ENCODE data around the gene PFKFB3.
"Not testable (repeated sequence)": the region's sequence is repeated elsewhere in the genome, so short reads cannot be mapped to it uniquely, and the experiment has no call there.

Gene PFKFB3

DNA sequence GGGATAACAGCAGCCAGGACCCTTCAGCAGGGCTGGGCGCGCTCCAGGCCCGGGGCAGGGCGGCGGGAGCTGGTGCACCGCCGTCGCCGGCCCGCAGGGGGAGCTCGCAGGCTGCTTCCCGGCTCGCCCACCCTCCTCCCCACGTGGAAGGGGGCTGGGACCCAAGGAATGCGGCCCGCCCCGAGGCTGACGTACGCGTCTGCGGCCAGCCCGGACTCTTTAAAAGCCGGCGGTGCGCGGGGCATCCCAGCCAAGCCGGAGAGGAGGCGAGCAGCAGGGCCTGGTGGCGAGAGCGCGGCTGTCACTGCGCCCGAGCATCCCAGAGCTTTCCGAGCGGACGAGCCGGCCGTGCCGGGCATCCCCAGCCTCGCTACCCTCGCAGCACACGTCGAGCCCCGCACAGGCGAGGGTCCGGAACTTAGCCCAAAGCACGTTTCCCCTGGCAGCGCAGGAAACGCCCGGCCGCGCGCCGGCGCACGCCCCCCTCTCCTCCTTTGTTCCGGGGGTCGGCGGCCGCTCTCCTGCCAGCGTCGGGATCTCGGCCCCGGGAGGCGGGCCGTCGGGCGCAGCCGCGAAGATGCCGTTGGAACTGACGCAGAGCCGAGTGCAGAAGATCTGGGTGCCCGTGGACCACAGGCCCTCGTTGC lies at the start of gene PFKFB3:
TSS of gene PFKFB3 (plus strand) at position 249 of the 647 bp plus-strand sequence. CDS start at position 578, 329 bp downstream.
- ATAC-seq (replicated peaks) (peak; percentile 88 to 90), DNase-seq (peak; percentile 93)
- Mint-ChIP-seq H3K4me1 (peaks cover 21 to 47% of the 10 kb centered on the region in 2 donors), H3K9me3 (no peaks in the 10 kb centered on the region), H3K27me3 (no peaks in the 10 kb centered on the region), H3K36me3 (peaks cover 0 to 14% of the 10 kb centered on the region in 2 donors), H3K4me3 (peak within 1 kb of the TSS; percentile 92 to 93), H3K27ac (peak within 1 kb of the TSS; percentile 86)

DNA sequence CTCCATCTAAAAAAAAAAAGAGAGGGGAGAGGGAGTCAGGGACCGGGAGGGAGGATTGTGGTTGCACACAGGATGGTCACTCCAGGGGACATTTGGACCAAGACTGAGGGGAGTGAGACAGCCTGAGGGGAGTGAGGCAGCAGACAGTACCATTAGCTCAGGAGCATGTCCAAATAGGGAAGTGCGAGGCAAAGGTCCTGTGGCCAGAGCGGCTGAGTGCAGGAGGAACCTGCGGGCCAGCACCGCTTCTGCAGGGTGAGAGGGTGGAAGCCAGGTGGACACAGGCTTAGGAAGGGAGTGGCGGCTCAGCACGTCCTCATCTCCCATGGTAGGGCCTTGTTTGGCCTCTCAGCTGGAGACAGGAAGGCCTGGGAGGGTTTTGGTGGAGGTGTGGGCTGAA lies 48.9 kb upstream of the PFKFB3 start:
- DNase-seq (no peak), ATAC-seq (replicated peaks) (no peak)
- Mint-ChIP-seq H3K36me3 (peaks cover 19 to 23% of the 10 kb centered on the region in 2 donors), H3K27me3 (no peaks in the 10 kb centered on the region), H3K4me1 (peaks cover 26 to 46% of the 10 kb centered on the region in 2 donors), H3K27ac (no peak overlapping the region), H3K4me3 (no peak overlapping the region), H3K9me3 (no peaks in the 10 kb centered on the region)

DNA sequence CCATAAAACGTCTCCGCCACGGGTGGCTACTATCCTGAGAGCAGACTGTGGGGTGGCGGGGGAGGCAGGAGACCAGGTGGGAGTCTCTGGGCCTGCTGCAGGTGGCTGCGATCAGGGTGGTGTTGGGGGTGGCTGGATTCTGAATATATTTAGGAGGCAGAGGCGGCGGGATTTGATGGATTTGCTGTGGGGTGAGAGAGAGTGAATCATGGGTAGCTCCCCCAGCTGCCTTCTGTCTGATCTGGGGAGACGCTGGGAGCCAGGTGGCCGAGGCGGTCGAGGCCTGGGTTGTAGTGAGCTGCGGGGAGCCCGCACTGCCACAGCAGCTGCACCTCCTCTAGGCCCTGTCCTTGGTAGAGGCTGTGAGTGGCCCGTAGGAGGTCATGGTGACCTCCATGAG lies 48.2 kb upstream of the PFKFB3 start:
- H3K9me3 Mint-ChIP-seq, result no peaks in the 10 kb centered on the region
- H3K4me1 Mint-ChIP-seq, result peaks cover 23 to 41% of the 10 kb centered on the region in 2 donors
- DNase-seq, result no peak
- peaks cover 11 to 19% of the 10 kb centered on the region in 2 donors for H3K36me3 Mint-ChIP-seq
- H3K4me3 Mint-ChIP-seq, result no peak overlapping the region
- no peaks in the 10 kb centered on the region for H3K27me3 Mint-ChIP-seq
- peak overlapping the region; percentile 67 for H3K27ac Mint-ChIP-seq
- no peak for ATAC-seq (replicated peaks)

DNA sequence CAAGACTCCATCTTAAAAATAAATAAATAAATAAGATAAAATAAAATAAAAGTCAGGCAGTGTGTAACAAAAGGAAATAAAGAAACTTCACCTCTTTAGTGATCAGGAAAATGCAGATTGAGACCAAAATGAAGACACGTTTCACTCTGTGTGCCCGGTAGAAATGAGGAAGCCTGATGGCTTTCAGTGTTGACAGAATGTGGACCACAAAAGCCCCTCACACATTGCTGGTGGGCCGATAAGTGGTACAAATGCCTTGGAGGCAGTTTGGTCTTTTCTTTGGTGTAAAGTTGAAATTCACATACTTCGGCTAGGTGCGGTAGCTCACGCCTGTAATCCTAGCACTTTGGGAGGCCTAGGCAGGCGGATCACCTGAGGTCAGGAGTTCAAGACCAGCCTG lies 44.5 kb upstream of the PFKFB3 start:
- no peaks in the 10 kb centered on the region for H3K9me3 Mint-ChIP-seq
- peaks cover 9 to 11% of the 10 kb centered on the region in 2 donors for H3K36me3 Mint-ChIP-seq
- DNase-seq (no peak), ATAC-seq (replicated peaks) (no peak)
- no peaks in the 10 kb centered on the region for H3K27me3 Mint-ChIP-seq
- peaks cover 10 to 16% of the 10 kb centered on the region in 2 donors for H3K4me1 Mint-ChIP-seq
- H3K4me3 Mint-ChIP-seq, result no peak overlapping the region
- H3K27ac Mint-ChIP-seq, result no peak overlapping the region

DNA sequence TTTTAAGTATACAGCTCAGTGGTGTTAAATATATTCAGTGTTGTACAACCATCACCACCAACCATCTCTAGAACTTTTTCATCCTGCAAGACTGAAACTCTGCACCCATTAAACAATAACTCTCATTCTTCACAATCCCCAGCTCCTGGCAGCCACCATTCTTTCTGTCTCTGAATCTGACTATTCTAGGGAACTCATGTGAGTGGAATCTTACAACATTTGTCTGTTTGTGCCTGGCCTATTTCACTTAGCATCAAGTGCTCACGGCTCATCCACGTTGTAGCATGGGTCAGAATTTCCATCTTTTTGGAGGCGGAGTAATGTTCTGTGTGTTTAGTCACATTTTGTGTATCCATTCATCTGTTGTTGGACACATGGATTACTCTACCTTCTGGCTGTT lies 40.8 kb upstream of the PFKFB3 start:
- no peak overlapping the region for H3K4me3 Mint-ChIP-seq
- no peak overlapping the region for H3K27ac Mint-ChIP-seq
- no peaks in the 10 kb centered on the region for H3K27me3 Mint-ChIP-seq
- DNase-seq, result no peak
- ATAC-seq (replicated peaks), result no peak
- peaks cover 6 to 22% of the 10 kb centered on the region in 2 donors for H3K36me3 Mint-ChIP-seq
- no peaks in the 10 kb centered on the region for H3K9me3 Mint-ChIP-seq
- peaks cover 15 to 32% of the 10 kb centered on the region in 2 donors for H3K4me1 Mint-ChIP-seq

DNA sequence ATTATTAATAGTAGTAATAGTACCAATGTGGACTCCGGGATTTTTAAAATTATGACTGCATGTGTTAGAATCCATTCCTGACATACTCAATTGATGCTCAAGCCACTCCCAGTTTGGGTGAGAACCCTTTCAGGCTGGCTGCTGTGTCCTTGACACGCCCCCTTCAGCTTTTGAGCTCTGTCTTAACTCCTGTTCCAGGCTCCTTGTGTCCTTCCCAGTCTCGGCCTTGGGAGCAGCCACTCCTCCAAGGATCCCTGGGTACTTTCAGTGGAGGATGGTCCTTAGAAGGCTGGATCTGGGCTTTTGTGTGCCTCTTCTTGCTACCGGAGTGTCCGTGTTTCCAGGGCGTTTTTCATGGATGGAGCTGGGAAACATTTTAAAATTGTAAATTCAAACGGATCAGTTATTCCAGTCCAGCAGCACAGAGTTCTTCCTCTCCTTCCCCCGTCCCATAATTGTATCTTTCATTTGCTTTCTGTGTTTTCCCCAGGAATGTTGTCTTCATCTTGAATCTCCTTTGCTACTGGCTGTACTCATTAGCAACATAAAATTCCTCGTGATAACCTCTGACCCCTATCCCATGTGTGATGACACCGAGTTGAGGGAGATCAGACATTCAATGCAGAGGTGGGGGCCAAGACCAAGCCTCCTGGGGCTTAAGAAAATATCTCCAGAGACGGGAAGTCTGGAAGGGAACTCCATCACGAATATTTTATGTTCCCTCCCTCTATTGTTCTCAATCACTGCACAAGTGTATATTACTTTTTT lies 40.0 kb upstream of the PFKFB3 start:
- peaks cover 16 to 41% of the 10 kb centered on the region in 2 donors for H3K4me1 Mint-ChIP-seq
- no peaks in the 10 kb centered on the region for H3K9me3 Mint-ChIP-seq
- no peak for ATAC-seq (replicated peaks)
- peak overlapping the region; percentile 63 to 99 for H3K4me3 Mint-ChIP-seq
- peak overlapping the region; percentile 70 for H3K27ac Mint-ChIP-seq
- no peak for DNase-seq
- H3K27me3 Mint-ChIP-seq, result no peaks in the 10 kb centered on the region
- H3K36me3 Mint-ChIP-seq, result peaks cover 11 to 30% of the 10 kb centered on the region in 2 donors

DNA sequence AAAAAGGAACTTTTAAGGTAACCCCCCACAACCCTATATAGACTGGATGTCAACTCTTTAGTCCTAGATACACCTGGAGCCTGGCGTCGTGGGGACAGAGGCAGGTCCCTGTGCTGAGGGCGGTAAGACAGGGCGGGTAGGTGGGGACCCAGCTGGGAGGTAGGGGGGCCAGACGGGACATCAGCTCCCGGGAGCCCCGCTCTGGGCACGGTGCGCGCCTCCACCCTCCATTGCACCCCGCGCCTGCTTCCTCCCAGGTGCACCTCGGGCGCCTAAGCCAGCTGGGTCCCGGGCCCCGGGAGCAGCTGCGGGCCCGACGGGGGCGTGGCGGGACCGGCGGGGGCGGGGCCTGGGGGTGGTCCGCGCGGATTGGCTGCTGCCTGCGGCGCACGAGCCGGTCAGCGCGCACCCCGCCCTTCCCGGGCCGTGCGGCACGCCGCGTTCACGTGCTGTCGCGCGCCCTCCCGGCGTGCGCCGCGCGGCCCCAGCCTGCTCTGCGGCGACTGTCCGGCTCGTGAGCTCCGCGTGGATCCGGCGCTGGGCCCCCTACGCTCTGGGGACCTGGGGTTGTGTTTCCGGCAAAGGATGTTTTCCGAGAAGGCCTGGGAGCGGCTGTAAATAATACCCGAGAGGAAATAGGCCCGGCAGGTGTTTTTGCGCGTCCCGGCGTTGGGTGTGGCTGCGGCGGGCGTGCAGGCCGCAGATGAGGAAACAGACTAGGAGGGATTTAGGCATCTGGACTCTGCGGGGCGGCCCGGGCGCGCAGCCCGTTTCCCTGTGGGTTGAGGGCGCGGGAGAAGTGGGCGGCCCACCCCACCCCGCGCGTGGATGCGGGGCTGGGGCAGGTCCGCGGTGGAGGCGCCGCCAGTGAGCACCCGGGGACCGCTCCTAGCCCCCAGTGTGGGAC lies 39.1 kb upstream of the PFKFB3 start:
- H3K4me3 Mint-ChIP-seq, result peak overlapping the region; percentile 90 to 99
- H3K27me3 Mint-ChIP-seq, result no peaks in the 10 kb centered on the region
- H3K36me3 Mint-ChIP-seq, result peaks cover 11 to 32% of the 10 kb centered on the region in 2 donors
- DNase-seq (peak; percentile 90), ATAC-seq (replicated peaks) (peak; percentile 97 to 98)
- H3K4me1 Mint-ChIP-seq, result peaks cover 19 to 46% of the 10 kb centered on the region in 2 donors
- H3K9me3 Mint-ChIP-seq, result no peaks in the 10 kb centered on the region
- peak overlapping the region; percentile 93 for H3K27ac Mint-ChIP-seq

DNA sequence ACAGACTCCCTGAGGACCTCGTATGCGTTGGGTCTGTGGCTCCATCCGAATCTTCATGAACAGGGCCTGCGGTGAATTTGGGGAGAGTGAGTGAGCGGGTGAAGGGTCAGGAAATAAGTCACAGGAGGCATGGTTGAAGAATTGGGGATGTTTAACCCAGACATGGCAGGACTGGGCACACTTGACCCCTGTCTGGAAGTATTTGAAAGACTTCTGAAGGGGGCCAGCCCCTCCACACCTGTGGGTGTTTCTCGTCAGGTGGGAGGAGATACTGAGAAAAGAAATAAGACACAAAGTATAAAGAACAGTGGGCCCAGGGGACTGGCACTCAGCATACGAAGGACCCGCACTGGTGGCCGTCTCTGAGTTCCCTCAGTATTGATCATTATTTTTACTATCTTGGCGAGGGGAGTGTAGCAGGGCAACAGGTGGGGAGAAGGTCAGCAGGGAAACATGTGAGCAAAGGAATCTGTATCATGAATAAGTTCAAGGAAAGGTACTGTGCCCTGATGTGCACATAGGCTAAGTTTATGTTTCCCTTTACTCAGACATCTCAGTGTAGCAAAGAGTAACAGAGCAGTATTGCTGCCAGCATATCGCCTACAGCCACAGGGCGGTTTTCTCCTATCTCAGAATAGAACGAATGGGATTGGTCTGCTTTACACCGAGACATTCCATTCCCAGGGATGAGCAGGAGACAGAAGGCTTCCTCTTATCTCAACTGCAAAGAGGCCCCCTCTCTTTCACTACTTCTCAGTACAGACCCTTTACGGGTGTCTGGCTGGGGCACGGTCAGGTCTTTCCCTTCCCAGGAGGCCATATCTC lies 38.2 kb upstream of the PFKFB3 start:
- peak overlapping the region; percentile 90 to 99 for H3K4me3 Mint-ChIP-seq

DNA sequence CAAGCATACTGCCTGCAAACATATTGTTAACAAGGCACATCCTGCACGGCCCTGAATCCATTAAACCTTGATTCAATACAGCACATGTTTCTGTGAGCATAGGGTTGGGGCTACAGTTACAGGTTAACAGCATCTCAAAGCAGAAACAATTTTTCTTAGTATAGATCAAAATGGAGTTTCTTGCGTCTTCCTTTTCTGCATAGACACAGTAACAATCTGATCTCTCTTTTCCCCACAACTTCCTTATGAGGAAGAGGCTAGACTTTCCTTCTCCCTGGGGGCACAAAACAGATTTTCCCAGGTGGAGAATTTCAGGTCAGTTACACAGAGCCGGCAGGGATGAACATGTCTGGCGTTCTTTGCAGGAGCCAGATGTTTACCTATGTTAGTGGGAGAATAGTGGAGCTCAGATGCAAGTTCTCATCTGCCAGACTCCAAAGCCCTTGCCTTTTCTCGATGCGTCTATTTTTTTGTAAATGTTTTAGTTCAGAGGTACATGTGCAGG lies 37.5 kb upstream of the PFKFB3 start:
- H3K9me3 Mint-ChIP-seq, result no peaks in the 10 kb centered on the region
- peaks cover 11 to 33% of the 10 kb centered on the region in 2 donors for H3K36me3 Mint-ChIP-seq
- no peak overlapping the region for H3K27ac Mint-ChIP-seq
- no peaks in the 10 kb centered on the region for H3K27me3 Mint-ChIP-seq
- H3K4me1 Mint-ChIP-seq, result peaks cover 27 to 63% of the 10 kb centered on the region in 2 donors
- ATAC-seq (replicated peaks) (no peak), DNase-seq (no peak)
- H3K4me3 Mint-ChIP-seq, result peak overlapping the region; percentile 90 to 99

More for the DNA sequence above, 38.2 kb upstream of the PFKFB3 start:
- ATAC-seq (replicated peaks), result peak in 1 of 2 donors; percentile 26
- DNase-seq, result no peak
- Mint-ChIP-seq H3K9me3 (no peaks in the 10 kb centered on the region), H3K27ac (peak overlapping the region; percentile 93), H3K4me1 (peaks cover 23 to 55% of the 10 kb centered on the region in 2 donors), H3K27me3 (no peaks in the 10 kb centered on the region), H3K36me3 (peaks cover 11 to 32% of the 10 kb centered on the region in 2 donors)

DNA sequence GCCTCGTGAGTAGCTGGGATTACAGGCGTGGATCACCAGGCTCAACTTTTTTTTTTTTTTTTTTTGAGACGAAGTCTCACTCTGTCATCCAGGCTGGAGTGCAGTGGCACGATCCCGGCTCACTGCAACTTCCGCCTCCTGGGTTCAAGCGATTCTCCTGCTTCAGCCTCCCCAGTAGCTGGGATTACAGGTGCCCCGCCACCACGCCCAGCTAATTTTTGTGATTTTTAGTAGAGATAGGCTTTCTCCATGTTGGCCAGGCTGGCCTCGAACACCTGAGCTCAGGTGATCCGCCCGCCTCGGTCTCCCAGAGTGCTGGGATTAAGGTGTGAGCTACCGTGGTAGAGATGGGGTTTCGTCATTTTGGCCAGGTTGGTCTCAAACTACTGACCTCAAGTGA lies 36.8 kb upstream of the PFKFB3 start:
- peaks cover 11 to 37% of the 10 kb centered on the region in 2 donors for H3K36me3 Mint-ChIP-seq
- peak overlapping the region; percentile 51 for H3K27ac Mint-ChIP-seq
- not testable (repeated sequence) for H3K4me3 Mint-ChIP-seq; H3K9me3 Mint-ChIP-seq; ATAC-seq (replicated peaks); DNase-seq; H3K27me3 Mint-ChIP-seq
- peaks cover 30 to 68% of the 10 kb centered on the region in 2 donors for H3K4me1 Mint-ChIP-seq

DNA sequence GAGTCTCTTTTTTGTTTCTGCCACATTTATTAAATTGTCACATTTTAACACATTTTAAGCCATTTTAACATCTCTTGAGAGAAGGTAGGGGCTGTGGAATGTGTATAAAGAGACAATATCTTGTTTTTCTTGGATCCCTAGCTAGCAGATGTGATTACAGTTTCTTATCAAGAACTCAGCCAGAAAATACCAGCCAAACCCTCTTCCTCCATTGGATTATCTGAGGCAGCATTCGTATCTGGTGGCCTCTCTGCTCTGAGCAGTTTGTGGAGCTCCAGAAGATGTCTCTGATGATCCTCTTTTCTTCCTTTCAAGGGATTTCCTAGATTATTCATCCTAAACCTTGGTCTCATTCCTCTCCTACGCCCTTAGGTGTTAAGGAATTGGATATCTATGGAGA lies 35.3 kb upstream of the PFKFB3 start:
- H3K27ac Mint-ChIP-seq, result peak overlapping the region; percentile 76
- ATAC-seq (replicated peaks) (no peak), DNase-seq (no peak)
- peaks cover 39 to 80% of the 10 kb centered on the region in 2 donors for H3K4me1 Mint-ChIP-seq
- no peaks in the 10 kb centered on the region for H3K9me3 Mint-ChIP-seq
- peaks cover 11 to 42% of the 10 kb centered on the region in 2 donors for H3K36me3 Mint-ChIP-seq
- H3K4me3 Mint-ChIP-seq, result no peak overlapping the region
- no peaks in the 10 kb centered on the region for H3K27me3 Mint-ChIP-seq

DNA sequence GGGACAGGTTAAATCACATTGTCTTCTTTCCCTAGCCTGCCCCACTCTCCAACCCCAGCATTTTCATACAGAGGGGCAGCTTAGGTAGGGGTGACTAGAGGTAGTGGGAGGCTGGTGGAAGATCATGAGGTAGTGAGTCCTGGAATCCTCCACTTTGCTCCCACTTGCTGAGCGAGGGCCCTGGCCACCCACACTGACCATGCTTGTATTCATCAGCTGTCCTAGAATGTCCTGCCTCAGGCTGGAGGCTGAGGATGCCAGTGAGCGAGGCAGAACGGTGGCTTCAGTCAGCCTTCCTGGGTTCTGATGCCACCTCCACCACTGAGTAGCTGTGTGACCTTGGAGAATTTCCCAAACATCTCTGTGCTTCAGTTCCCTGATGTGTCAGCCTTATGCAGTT lies 34.6 kb upstream of the PFKFB3 start:
- no peaks in the 10 kb centered on the region for H3K27me3 Mint-ChIP-seq
- ATAC-seq (replicated peaks), result no peak
- H3K4me1 Mint-ChIP-seq, result peaks cover 38 to 79% of the 10 kb centered on the region in 2 donors
- no peaks in the 10 kb centered on the region for H3K9me3 Mint-ChIP-seq
- H3K4me3 Mint-ChIP-seq, result no peak overlapping the region
- H3K27ac Mint-ChIP-seq, result peak overlapping the region; percentile 76
- H3K36me3 Mint-ChIP-seq, result peaks cover 15 to 46% of the 10 kb centered on the region in 2 donors
- no peak for DNase-seq

DNA sequence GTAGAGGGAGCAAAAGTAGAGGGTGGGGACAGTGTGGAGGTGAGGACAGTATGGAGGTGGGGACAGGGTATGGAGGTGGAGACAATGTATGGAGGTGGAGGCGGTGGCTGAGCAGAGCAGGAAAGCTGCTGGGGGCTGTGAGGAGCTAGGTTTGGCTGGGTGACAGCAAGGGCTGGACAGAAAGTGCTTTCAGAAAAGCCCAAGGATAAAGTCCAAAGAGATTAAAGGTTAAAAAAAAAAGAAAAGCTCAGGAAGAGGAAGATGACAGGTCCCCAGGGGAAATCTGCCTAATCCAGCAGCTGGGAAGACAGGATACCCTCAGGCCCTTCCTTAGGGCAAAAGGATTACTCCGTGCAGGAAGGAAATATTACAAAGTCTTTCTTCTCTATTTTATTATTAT lies 32.1 kb upstream of the PFKFB3 start:
- no peak overlapping the region for H3K27ac Mint-ChIP-seq

More for the DNA sequence above, 32.1 kb upstream of the PFKFB3 start:
- Mint-ChIP-seq H3K27me3 (no peaks in the 10 kb centered on the region), H3K4me3 (no peak overlapping the region), H3K4me1 (peaks cover 45 to 75% of the 10 kb centered on the region in 2 donors), H3K9me3 (no peaks in the 10 kb centered on the region), H3K36me3 (peaks cover 16 to 43% of the 10 kb centered on the region in 2 donors)
- DNase-seq (no peak), ATAC-seq (replicated peaks) (no peak)

Measured in stimulated activated naive B cell treated with anti-CD40 and anti-IgM and Interleukin-4, amounts not matched to agents 10 μg/mL and 1 μg/mL and 100 μg/mL, for 72 hours (primary cell).